Measurements from ENCODE around the gene POLR3A. TPM values are rescaled to one million over a fixed set of nuclear protein-coding genes. Genes with fewer than 3 reads are reported as not detected.

POLR3A gene
- total and polyA plus RNA-seq, 2 of the 13 experiments (the other 11 are each of a cell fraction or from before 2014, with no cell fraction given), result 13.6 to 19.2 TPM

- TF ChIP-seq IRF1 (CRISPR knock-in tag; IDR thresholded peaks at IDR 0.05; ENCODE audit: low read depth) (no peak), KLF15 (CRISPR knock-in tag; IDR thresholded peaks at IDR 0.05; ENCODE audit: borderline replicate concordance) (no peak), NRL (CRISPR knock-in tag; IDR thresholded peaks at IDR 0.05; ENCODE audit: borderline replicate concordance) (no peak), ZNF281 (CRISPR knock-in tag; IDR thresholded peaks at IDR 0.05; ENCODE audit: borderline replicate concordance) (peak; percentile 84), FOXP4 (CRISPR knock-in tag; IDR thresholded peaks at IDR 0.05) (peak; percentile 77), KLF16 (CRISPR knock-in tag; IDR thresholded peaks at IDR 0.05) (peak in 1 of 2 experiments; percentile 78; a peak in 1 of 4 replicates), SKIL (CRISPR knock-in tag; IDR thresholded peaks at IDR 0.05; ENCODE audit: borderline replicate concordance) (no peak), SOX13 (IDR thresholded peaks at IDR 0.05) (no peak), SOX13 (CRISPR knock-in tag; conservative IDR thresholded peaks at IDR 0.05 in 1 of 2, IDR thresholded peaks at IDR 0.05 in 1 of 2) (peak in 1 of 2 experiments; percentile 78; a peak in 2 of 4 replicates), MAF1 (CRISPR knock-in tag; IDR thresholded peaks at IDR 0.05; ENCODE audit: borderline replicate concordance) (no peak), ZNF720 (CRISPR knock-in tag; IDR thresholded peaks at IDR 0.05) (no peak), IRX3 (CRISPR knock-in tag; IDR thresholded peaks at IDR 0.05; ENCODE audit: borderline replicate concordance, low read depth) (no peak), GATA4 (IDR thresholded peaks at IDR 0.05; ENCODE audit: borderline replicate concordance, low read depth) (peak; percentile 27; the same call in 1 of the 2 replicates), THYN1 (CRISPR knock-in tag; IDR thresholded peaks at IDR 0.05; ENCODE audit: borderline replicate concordance, low read depth) (no peak)
Observed at GRCh38 chr10:77970869-77971803, 58.2 kb downstream of the POLR3A start (continued).
